Smooth muscle cell (in vitro differentiated cells): ENCODE data around the gene SLC8A2. TPM values are rescaled to one million over a fixed set of nuclear protein-coding genes. Genes with fewer than 3 reads are reported as not detected.

Source experiments
- DNase-seq: peaks from one replicate; lab custom pipeline; 2025; ENCODE audit not compliant: unreplicated experiment; lab: John Stamatoyannopoulos, UW
- H2AFZ ChIP-seq: fragments of 200-600 bp; sonication (generic); 2 replicates; pipeline ENCODE4 v1.6.0; 2016; ENCODE audit warnings: antibody characterized with exemption, low read depth, mild to moderate bottlenecking
- H3F3A ChIP-seq: fragments of 200-600 bp; sonication (generic); 2 replicates; pipeline ENCODE4 v1.6.0; 2017; ENCODE audit warnings: antibody characterized with exemption, low read depth
- H3K27ac ChIP-seq: fragments of 200-600 bp; sonication (generic); 2 replicates; pipeline ENCODE4 v1.5.1; 2016; ENCODE audit warnings: low read depth, mild to moderate bottlenecking
- H3K27me3 ChIP-seq: fragments of 200-600 bp; sonication (generic); 2 replicates; pipeline ENCODE4 v1.6.1; 2016; ENCODE audit warnings: low read depth, mild to moderate bottlenecking
- H3K36me3 ChIP-seq: fragments of 200-600 bp; sonication (generic); 2 replicates; pipeline ENCODE4 v1.5.1; 2016; ENCODE audit warnings: low read depth
- H3K4me1 ChIP-seq: fragments of 200-600 bp; sonication (generic); 2 replicates; pipeline ENCODE4 v1.5.1; 2016; ENCODE audit warnings: low read depth
- H3K4me2 ChIP-seq: fragments of 200-600 bp; sonication (generic); 2 replicates; pipeline ENCODE4 v1.6.0; 2016; ENCODE audit warnings: mild to moderate bottlenecking
- H3K4me3 ChIP-seq: fragments of 200-600 bp; sonication (generic); 2 replicates; pipeline ENCODE4 v1.5.1; 2016; ENCODE audit warnings: mild to moderate bottlenecking
- H3K79me2 ChIP-seq: fragments of 200-600 bp; sonication (generic); 2 replicates; pipeline ENCODE4 v1.6.0; 2016; ENCODE audit warnings: low read depth, mild to moderate bottlenecking
- H3K9ac ChIP-seq: fragments of 200-600 bp; sonication (generic); 2 replicates; pipeline ENCODE4 v1.6.0; 2016; ENCODE audit warnings: low read depth
- H3K9me3 ChIP-seq: fragments of 200-600 bp; sonication (generic); replicated peaks from 2 replicates; pipeline ENCODE4 v1.5.1; 2016; ENCODE audit warnings: low read depth
- H4K20me1 ChIP-seq: fragments of 200-600 bp; sonication (generic); 2 replicates; pipeline ENCODE4 v1.6.0; 2016; ENCODE audit warnings: low read depth
- CTCF ChIP-seq: fragments of 200-600 bp; sonication (generic); IDR thresholded peaks from 2 replicates; pipeline ENCODE4 v1.5.1; 2017; ENCODE audit warnings: borderline replicate concordance, mild to moderate bottlenecking, antibody characterized with exemption; ENCODE audit not compliant: insufficient read depth, poor library complexity, severe bottlenecking
- WGBS: methylation state at CpG from one replicate; pipeline ENCODE4 v1.1.7; 2016; ENCODE audit warnings: low lambda C conversion rate; 5-methylcytosine and 5-hydroxymethylcytosine counted together
- polyA plus RNA-seq: library from polyadenylated mRNA; unstranded; fragments of >200 nt; fragmentation: Nextera tagmentation; extraction: Ambion mirVana; gene quantifications from 2 replicates; pipeline ENCODE4 v1.2.1, GENCODE V29; 2016
- total RNA-seq: library from RNA; depleted of rRNA; stranded (reverse); fragments of >200 nt; gene quantifications from 2 replicates; pipeline ENCODE4 v1.2.3, GENCODE V29; 2014

SLC8A2 gene
- 0.22 and 0.31 TPM in 2 replicates for total RNA-seq
- 0.50 and 0.62 TPM in 2 replicates for polyA plus RNA-seq

- Histone ChIP-seq H3K36me3 (no peaks in the 10 kb centered on the region), H3K9ac (no peak within 1 kb of the TSS), H3K27me3 (peaks cover 26% of the 10 kb centered on the region), H3K27ac (no peak within 1 kb of the TSS), H3K79me2 (no peaks in the 10 kb centered on the region), H3K4me1 (no peaks in the 10 kb centered on the region), H4K20me1 (no peaks in the 10 kb centered on the region), H3K4me3 (peak within 1 kb of the TSS; percentile 29), H3K4me2 (peak within 1 kb of the TSS; percentile 78), H3F3A (no peaks in the 10 kb centered on the region), H2AFZ (no peak within 1 kb of the TSS), H3K9me3 (no peaks in the 10 kb centered on the region)
- 50% methylated on average over 2 of the region's 29 CpGs for WGBS
- TF ChIP-seq CTCF: no peak
- DNase-seq: peak; percentile 70
Observed at GRCh38 chr19:47471733-47472457, at the start of gene SLC8A2. Gene SLC8A2, minus strand, starts transcription at chr19:47471893. Its CDS starts 5,490 bp downstream, at chr19:47466403.

- no peak overlapping the region for H3K9ac ChIP-seq
- no peak overlapping the region for H2AFZ ChIP-seq
- H3K4me2 ChIP-seq: no peak overlapping the region
- no peaks in the 10 kb centered on the region for H3K9me3 ChIP-seq
- H3K36me3 ChIP-seq: no peaks in the 10 kb centered on the region
- H3K79me2 ChIP-seq: no peaks in the 10 kb centered on the region
- H3K27me3 ChIP-seq: no peaks in the 10 kb centered on the region
- DNase-seq: no peak
- no peak for TF ChIP-seq CTCF
- H3K4me1 ChIP-seq: no peaks in the 10 kb centered on the region
- no peak overlapping the region for H3K27ac ChIP-seq
- no peak overlapping the region for H3K4me3 ChIP-seq
- no peaks in the 10 kb centered on the region for H4K20me1 ChIP-seq
- H3F3A ChIP-seq: no peaks in the 10 kb centered on the region
- WGBS: 83% methylated on average over 5 of the region's 6 CpGs
Observed at GRCh38 chr19:47520839-47521238, 49.1 kb upstream of the SLC8A2 start.

GRCh38 chr19:47520343-47520806 is 48.7 kb upstream of the SLC8A2 start:
- H3K79me2 ChIP-seq: no peaks in the 10 kb centered on the region
- no peaks in the 10 kb centered on the region for H4K20me1 ChIP-seq
- no peak overlapping the region for H2AFZ ChIP-seq
- DNase-seq: no peak
- H3K9ac ChIP-seq: no peak overlapping the region
- WGBS: 78% methylated on average over 10 of the region's 10 CpGs
- H3K36me3 ChIP-seq: no peaks in the 10 kb centered on the region
- no peaks in the 10 kb centered on the region for H3K4me1 ChIP-seq
- no peaks in the 10 kb centered on the region for H3K27me3 ChIP-seq
- H3F3A ChIP-seq: no peaks in the 10 kb centered on the region
- H3K9me3 ChIP-seq: no peaks in the 10 kb centered on the region
- H3K4me2 ChIP-seq: no peak overlapping the region
- H3K4me3 ChIP-seq: no peak overlapping the region
- no peak overlapping the region for H3K27ac ChIP-seq
- TF ChIP-seq CTCF: no peak

GRCh38 chr19:47518854-47519253 is 47.2 kb upstream of the SLC8A2 start:
- no peaks in the 10 kb centered on the region for H4K20me1 ChIP-seq
- no peak overlapping the region for H3K4me2 ChIP-seq
- H3K4me1 ChIP-seq: no peaks in the 10 kb centered on the region
- TF ChIP-seq CTCF: no peak
- no peaks in the 10 kb centered on the region for H3F3A ChIP-seq
- no peak overlapping the region for H3K27ac ChIP-seq
- no peak overlapping the region for H2AFZ ChIP-seq
- no peaks in the 10 kb centered on the region for H3K9me3 ChIP-seq
- H3K36me3 ChIP-seq: no peaks in the 10 kb centered on the region
- DNase-seq: no peak
- no peak overlapping the region for H3K4me3 ChIP-seq
- H3K9ac ChIP-seq: no peak overlapping the region
- H3K27me3 ChIP-seq: no peaks in the 10 kb centered on the region
- peaks cover 9% of the 10 kb centered on the region for H3K79me2 ChIP-seq
- WGBS: 93% methylated on average over 9 of the region's 9 CpGs
